ENCODE measurements around the gene RNF130.

- no peak for TF ChIP-seq TAF1 (IDR thresholded peaks at IDR 0.05; ENCODE audit: borderline replicate concordance, low read depth, low read length)
- TF ChIP-seq POLR2AphosphoS5 (IDR thresholded peaks at IDR 0.05; ENCODE audit: low read depth, low read length) = no peak
Observed at GRCh38 chr5:179936976-179937681, 134.4 kb downstream of the RNF130 start.
